ENCODE data around the gene UBE2Q1.

GRCh38 chr1:154499446-154499845, 59.0 kb downstream of the UBE2Q1 start:
- TF ChIP-seq CTCF (IDR thresholded peaks at IDR 0.05 in 8 of 11, conservative IDR thresholded peaks at IDR 0.05 in 3 of 11) (no peak), POLR2A (IDR thresholded peaks at IDR 0.05) (no peak), POLR2AphosphoS5 (IDR thresholded peaks at IDR 0.05) (no peak)
